Colon (tissue), 2 donors: ENCODE measurements around the gene TSPO.

Experiments
- FAIRE-seq: peaks from 2 replicates; lab custom pipeline; 2012; peaks lifted over from hg19 to GRCh38; lab: Jason Lieb, UNC
- donor health status: control.
- donor health status: control.

TSPO gene

DNA sequence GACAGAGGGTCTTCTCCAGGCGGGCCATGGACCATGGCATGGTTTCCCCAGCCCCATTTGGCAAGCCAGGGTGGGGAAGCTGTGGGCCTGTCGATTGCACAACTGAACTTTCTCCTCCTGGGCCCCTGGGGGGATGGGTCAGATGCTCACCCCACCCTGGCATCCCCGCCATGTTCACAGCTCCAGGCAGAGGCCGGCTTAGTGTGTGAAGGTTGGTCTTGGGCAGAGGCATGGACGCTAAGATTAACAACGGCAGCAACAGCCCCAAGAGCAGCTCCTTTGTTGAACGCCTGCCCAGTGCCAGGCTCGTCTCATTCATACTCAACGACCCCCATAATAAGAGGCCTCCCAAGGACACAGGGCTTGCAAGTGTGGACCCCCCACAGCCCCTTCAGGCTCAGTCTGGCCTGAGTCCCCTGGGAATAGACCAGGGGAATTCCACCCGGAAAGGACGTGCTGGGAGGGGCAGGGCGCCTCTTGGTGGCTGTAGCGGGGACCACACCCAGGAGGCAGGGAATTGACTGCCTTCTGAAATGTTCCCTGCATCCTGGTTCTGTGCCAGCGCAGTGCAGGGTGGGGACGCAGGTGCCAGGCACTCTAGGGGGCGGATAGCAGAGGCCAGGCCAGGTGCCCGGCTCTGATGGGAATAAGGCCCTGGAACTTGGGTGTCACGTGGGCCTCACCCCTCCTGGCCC, 8.3 kb downstream of the TSPO start:
- FAIRE-seq, result no peak

DNA sequence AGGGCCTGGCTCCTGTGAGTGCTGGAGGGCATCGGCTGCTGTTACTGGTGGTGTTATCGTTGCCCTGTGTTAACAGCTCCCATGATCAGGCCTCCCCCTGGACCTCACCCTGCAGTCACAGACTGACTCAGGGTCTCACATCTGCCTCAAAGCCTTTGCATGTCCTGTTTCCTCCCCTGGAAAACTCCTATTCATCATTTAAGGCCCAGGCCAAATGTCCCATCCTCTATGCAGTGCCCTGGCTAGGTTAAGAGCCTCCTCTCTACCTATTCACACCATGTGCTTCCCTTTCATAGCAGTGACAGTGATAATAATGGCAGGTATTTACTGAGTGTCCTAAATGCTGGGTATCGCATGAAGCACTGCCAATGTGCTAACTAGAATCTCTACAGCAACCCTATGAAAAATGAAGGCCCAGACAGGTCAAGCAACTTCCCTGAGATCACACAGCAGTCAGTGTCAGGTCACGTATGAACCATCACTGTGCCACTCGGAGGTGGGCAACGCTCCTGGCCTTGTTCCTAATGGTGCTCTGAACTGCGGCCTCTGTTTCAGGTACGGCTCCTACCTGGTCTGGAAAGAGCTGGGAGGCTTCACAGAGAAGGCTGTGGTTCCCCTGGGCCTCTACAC, 9.3 kb downstream of the TSPO start:
- FAIRE-seq, result no peak

DNA sequence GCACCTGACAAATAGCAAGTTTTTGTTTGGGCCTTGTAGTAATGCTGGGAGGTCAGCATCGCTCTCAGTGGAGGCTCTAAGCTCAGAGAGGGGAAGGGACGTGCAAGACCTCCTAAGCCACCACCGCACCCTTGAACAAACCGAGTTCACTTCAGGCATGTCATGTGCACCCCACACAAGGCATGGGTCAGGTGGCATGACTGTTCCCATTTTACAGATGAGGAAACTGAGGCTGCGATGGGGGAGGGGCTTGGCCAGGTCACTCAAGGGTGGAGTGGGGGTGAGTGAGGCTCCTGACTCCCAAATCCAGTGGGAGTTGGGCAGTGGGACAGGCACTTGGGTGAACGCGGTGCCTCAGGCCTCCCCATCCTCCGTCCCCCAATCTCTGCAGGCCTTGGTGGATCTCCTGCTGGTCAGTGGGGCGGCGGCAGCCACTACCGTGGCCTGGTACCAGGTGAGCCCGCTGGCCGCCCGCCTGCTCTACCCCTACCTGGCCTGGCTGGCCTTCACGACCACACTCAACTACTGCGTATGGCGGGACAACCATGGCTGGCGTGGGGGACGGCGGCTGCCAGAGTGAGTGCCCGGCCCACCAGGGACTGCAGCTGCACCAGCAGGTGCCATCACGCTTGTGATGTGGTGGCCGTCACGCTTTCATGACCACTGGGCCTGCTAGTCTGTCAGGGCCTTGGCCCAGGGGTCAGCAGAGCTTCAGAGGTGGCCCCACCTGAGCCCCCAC, 11.2 kb downstream of the TSPO start:
- no peak for FAIRE-seq

DNA sequence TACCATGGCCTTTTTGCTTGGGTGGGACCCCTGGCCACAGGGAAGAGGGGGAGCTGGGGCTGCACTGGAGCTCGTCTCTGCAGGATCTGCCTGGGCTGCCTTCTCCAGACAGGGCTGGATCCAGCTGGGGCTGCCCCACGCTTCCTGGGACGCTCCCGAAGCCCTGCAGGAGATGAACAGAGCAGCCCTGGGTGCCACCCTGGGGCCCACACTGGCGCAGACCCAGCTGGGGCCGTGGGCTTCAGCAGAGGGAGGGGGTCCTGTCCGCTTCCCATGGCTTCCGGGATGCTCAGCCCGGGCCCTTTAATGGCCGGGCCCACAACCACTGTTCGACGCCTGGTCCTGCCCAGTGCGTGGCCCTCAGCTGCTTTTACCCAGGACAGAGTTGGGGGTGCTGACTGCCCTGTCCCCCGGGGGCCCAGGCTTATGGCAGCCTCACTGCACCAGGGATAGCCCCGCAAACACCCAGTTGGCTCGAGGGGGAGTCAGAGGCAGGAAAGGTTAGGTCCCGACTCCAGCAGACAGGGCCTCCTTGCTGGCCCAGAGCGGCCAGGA, 12.0 kb downstream of the TSPO start:
- no peak for FAIRE-seq

DNA sequence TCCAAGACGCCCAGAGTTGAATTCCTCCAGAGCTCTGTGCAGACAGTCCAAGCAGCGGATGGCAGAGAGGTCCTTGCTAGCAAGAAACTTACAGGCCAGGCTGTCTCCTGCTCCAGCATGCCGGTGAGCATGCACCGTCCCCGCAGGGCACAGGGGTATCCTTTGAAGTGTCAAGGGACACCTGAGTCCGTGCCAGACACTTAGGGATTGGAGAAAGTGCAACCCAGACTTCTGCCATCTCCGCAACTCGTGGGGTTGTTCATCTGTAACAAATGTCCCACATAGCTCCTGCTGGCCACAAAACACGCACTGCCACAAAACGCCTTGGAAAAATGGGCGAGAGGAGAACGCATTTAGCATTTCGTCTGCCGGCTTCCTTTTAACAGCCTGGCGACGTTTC, 13.3 kb downstream of the TSPO start:
- FAIRE-seq, result no peak

DNA sequence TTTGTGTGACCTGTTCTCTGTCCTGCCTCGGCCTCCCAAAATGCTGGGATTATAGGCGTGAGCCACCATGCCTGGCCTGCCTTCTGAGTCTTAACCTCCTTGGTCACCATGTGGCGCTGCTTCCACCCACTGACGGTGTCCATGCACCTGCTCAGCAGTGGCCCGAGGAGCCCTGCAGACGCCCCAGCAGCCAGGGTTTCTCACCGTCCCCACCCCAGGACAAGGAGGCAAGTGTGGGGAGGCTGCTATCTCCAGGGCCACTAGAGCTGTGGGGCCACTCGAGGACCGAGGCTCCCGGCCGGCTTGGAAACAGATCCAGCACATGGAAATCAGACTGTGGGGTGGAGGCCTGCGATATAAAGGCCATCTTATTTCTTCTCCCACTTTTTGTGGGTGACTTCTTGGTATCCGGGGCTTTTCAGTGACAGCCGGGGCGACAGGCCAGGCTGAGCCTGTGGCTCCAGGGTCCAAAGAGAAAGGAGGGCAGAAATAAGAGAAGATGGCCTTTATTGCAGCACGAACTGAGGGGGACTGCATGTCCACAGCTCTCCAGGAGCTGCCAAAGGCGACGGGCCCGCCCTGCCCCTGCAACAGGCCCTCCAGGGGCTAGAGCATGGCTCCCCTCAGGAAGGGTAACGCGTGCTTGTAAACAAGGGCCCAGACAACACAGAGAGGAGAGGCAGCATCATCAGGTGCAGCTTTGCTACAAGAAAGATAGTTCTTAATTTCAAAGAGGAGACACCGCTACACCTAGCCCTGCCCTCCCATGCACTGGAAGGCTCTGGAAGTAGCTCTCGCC, 15.0 kb downstream of the TSPO start:
- no peak for FAIRE-seq

DNA sequence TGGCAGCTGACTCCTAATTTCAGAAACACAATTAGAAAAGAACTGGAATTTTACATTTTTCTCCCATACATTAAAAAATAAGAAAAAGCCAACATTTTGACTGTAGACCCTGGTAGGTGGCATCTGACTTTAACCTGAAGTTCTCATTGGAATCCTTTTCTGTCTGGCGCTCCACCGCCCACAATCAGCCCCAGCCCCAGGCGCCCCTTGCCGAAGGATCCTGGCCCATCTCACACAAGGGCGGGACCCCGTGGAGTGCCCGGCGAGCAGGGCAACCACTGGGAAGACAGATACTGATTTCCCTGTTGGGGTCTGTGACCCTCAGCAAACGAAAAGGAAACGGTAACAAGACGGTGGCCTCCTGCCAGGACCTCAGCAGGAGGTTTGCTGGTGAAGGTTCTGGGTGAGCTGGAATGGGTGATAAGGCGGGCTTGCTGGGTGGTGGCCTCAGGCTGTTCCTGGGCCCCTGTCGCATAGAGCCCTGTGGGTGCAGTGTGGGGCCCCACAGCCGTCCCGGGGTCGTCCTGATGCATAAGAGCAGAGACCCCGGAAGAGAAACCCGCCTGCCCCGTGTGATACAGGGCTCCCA, 15.7 kb downstream of the TSPO start:
- no peak for FAIRE-seq

DNA sequence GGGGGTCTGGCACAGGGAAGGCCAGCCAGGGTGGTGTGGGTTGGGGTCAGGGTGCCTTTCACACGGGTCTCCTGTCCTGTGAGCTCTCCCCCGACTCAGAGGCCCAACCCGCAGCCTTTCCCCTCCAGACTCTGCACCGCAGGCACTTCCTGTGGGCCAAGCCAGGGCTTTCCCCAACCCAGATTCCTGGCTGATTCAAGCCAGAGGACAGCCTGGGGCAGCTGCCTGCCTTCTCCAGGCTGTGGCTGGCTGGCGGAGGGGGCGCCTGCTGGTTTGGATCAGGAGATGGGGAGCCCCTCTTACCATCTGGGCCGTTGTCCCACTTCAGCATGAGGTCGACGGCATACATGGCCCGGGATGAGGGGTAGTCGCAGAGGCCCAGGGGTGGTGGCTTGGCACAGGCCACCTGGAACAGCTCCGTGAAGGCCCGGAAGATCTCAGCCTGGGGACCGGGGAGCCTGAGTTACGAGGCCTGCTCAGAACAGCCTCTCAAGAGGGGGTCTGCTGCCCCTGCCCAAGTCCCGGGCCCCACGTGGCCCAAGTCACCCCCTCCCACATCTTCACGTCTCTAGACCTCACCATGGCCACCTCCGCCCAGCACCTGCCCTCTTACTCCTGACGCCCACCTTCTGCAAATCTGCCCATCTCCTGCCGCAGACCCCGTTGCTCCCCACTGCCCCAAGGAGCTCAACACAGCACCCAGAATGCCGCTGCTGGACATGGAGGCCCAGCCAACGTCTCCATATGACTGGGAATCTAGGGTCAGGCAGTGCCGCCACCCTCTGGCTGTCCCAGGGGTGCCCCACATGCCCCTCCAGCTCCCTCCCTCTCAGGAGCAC, 17.3 kb downstream of the TSPO start:
- no peak for FAIRE-seq

DNA sequence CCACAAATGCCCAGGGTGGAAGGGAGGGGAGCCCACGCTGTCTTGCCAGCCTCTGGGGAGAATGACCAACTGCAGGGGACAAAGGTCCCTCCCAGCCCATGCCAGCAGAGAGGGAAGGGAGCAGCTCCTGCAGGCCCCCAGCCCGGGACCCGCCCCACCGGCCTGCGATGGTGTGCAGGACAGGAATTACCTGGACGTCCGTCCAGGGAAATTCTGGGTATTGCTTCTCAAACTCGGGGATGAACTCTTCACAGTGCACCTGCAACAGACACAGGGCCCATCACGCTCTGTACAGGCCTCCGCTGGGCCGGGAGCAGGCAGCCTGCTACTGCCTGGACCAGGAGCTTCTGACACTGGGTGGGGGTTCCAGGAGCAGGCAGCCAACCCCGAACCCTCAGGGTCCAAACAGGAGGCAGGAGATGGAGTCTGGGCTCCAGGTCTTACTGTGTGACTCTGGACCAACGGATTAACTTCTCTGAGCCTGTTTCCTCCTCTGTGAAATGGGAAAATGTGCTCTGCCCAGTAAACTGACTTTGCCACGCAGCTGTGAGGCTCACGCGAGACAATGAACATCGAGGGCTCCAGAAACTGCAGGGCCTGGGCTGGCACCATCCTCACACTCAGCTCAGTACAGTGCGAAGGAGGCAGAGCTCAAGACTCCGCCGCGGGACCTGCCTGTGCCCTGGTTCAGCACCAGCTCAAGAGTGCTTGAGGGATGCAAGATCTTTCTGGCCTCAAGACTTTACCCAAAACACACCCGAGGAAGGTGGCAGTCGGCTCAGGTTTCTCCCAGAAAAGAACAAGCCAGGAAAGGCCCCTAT, 18.2 kb downstream of the TSPO start:
- no peak for FAIRE-seq

DNA sequence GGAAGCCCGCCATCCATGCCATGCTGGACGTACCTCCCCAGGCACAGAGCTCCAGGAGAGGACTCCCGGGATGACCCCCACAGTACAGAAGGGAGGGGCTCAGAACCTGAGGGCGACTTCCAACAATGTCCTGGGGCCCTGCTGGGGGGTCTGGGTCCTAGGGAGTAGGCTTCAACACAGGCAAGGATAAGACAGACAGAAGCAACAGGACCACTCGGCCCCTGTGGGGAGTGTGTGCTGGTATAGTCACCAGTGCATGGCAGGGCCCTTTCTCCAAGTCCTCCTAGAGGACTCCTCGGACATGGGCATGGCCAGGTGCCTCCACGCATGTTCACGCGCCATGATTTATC, 18.7 kb downstream of the TSPO start:
- no peak for FAIRE-seq

DNA sequence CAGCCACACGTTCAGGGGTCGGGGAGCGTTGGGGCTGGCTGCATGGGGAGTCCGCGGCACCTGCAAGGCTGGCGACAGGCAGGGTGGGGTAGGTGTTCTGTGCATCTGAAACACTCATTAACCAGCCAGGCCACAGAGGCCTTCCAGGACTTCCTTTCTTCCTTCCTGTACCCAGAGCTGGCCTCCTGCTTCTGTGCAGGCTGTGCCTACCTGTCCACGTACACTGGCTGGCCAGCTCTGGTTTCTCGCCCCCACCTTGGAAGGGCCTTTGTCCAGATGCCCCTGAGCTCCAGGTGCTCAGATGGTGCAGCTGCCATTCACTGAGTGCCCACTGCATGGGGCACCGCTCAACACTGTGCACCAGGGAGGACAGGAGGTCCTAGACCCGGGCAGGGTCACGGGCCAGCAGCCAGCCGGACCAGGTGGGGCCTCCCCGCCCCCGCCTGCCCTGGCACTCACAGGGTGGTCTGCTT, 19.7 kb downstream of the TSPO start:
- FAIRE-seq, result no peak

DNA sequence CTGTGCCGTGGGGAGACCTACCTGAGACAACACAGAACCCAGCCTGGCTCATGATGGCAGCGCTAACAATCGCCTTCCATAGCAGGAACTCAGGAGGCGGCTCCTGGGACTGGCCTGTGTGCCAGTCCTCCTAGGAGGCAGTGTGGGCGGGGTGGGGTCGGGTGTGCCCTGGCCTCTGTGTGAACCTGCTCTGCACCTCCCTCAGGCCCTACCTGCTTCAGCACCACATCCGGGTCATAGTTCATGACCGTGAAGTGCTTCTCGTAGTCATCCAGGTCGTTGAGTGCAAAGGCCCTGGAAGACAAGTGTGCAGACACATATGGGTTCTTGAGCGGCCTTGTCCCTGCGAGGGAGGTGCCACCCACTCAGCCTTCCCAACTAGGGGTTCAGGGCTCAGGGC, 20.2 kb downstream of the TSPO start:
- FAIRE-seq, result no peak

DNA sequence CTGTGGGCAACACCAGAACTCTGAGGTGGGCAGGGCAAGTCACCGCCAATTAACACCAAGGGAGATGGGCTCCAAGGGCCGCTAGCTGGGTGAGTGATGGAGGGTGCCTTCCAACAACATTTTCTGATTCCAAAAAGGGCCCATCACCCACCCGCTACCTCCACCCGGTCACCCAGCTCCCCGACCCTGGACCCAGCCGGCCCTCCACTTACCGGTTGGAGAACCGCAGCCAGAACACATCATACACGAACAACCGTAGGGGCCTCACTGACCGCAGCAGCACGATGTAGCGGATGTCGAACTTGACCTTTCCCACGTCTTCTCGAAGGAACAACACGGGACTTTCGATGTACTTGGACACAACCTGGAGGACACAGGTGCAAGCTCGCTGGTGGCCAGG, 20.8 kb downstream of the TSPO start:
- no peak for FAIRE-seq

DNA sequence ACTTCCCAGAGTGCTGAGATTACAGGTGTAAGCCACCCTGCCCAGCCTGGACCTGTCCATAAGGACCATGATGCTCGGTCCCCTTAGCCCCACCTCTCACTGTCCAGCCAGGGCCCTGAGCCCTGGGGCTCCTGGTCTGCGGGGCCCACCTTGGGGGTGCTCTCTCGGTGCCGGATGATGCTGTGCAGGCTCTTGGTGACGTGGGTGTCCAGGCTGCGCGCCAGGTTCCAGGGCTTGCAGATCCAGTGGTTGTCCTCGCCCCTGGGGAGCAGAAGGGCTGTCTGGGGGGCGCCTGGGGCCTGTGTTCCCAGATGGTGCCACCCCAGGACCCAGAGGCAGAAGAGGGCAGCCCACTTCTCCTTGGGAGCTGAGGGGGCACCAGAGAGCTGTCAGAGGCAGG, 22.2 kb downstream of the TSPO start:
- no peak for FAIRE-seq

DNA sequence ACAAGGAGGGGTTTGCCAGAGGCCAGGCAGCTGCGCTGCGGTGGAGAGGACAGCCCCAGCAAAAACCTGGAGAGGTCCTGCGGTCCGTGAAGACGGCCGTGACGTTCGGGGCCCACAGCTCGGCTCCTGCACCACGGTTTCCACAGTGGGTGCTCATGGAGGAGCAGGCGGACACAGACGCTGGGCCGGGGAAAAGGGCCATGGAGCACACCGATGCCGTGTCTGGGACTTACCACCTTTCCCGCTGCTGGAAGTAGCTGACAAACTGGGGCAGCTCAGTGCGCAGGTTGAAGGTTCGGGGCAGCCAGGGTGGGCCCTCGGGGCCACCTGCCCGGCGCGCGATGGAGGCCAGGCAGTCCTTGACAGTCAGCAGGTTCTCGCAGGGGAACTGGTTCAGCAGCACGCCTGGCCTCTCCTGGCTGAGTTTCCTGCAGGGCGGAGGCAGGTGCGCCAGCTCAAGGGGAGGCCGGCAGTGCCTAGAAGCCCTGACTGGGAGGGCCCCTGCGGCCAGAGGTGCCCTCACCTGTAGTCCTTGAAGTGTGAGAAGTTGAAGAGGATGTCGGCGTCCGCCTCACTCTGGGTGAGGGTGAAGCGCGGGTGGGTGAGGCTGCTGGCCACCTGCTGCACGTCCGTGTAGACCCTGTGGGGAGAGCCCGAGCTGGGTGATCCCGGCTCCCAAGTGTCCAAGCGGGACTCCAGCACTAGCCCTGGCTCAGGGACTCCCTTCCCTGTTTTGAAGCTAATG, 22.8 kb downstream of the TSPO start:
- FAIRE-seq, result no peak

DNA sequence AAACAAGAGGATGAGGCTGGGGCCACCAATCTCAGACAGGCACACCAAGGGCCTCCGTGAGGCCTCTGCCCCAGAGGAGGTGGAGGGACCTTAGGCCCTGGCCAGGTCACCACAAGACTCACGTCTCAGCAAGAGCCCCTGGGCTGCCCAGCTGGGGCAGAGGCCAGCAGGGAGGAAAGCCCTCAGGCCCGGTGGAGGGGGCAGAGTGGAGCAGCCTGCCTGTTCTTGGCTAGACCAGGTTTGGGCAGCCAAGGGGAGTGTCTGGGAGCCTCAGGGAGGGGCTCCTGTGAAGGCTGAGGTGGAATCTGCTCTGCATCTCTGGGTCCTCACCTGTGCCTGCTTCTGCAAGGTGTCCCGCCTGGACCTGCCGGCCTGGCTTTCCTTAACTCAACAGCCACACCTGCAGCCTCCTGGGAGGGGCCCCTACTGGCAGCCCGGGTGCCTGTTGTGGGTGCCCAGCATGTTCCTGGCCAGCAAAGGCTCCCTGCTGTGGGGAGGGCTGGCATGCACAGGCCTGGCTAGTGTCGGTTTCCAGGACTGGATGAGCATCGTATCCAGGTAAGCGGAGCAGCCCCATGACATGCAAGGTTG, 23.7 kb downstream of the TSPO start:
- no peak for FAIRE-seq

DNA sequence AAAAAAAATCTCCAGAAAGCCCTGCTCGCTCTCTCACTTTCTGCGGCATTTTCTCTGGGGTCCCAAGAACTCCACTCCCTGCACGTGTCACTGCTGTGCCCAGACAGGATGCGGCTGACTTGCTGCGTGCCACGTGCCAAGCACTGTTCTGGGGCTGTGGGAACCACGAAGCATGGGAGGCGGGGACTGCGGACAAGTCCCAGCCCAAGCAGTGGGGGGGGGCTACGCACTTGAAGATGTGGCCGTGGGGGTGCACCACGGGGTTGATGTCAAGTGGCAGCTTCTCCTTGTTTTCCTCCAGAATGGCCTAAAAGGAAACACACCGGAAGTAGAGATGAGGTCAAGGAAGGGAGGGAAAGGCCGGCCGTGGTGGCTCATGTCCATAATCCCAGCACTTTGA, 24.7 kb downstream of the TSPO start:
- no peak for FAIRE-seq

DNA sequence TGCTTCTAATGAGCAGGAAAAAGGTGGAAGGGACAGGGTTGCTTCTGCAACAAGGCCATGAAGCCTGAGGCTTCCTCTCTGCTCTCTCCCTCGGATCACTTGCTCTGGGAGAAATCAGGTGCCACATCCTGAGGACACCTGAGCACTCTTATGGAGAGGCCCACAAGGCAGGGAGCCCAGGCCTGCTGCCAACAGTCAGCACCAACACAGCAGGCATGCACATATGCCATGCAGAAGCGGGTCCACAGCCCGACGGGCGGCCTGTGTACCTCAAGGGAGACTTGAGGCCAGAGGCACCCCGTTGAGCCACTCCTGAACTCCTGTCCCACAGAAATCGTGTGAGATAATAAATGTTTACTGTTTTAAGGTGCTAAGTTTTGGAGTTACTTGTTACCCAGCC, 26.1 kb downstream of the TSPO start:
- no peak for FAIRE-seq
